Activated CD8-positive, alpha-beta memory T cell treated with anti-CD3 and anti-CD28 coated beads for 24 hours (primary cell): ENCODE results near the gene SLC27A5.
A peak's percentile ranks its signal among the peaks of the same experiment; 100 is the strongest.
"Not testable (repeated sequence)": the region's sequence is repeated elsewhere in the genome, so short reads cannot be mapped to it uniquely, and the experiment has no call there.

ENCODE experiments used
- DNase-seq: peaks from one replicate; pipeline ENCODE4 v3.0.0-alpha.2; 2020

The SLC27A5 gene

GRCh38 chr19:58549664-58550361 lies 38.0 kb upstream of the SLC27A5 start:
- no peak for DNase-seq

- no peak for DNase-seq
Measured at GRCh38 chr19:58548859-58549663, 37.3 kb upstream of the SLC27A5 start.

GRCh38 chr19:58547323-58548312 lies 35.8 kb upstream of the SLC27A5 start:
- DNase-seq, result no peak

- DNase-seq, result no peak
Measured at GRCh38 chr19:58546019-58546530, 34.3 kb upstream of the SLC27A5 start.

GRCh38 chr19:58545286-58546018 lies 33.7 kb upstream of the SLC27A5 start:
- DNase-seq, result no peak

GRCh38 chr19:58544591-58545285 lies 32.9 kb upstream of the SLC27A5 start:
- DNase-seq, result no peak

- peak; percentile 100 for DNase-seq
Measured at GRCh38 chr19:58543826-58544590, 32.2 kb upstream of the SLC27A5 start, which contains the start of gene TRIM28. Gene TRIM28 (plus strand): TSS chr19:58544064. CDS start chr19:58544758, 694 bp downstream.

GRCh38 chr19:58542641-58543372 lies 31.0 kb upstream of the SLC27A5 start:
- DNase-seq, result not testable (repeated sequence)

- DNase-seq, result not testable (repeated sequence)
Measured at GRCh38 chr19:58539169-58539559, 27.4 kb upstream of the SLC27A5 start.

- peak; percentile 81 for DNase-seq
Measured at GRCh38 chr19:58538257-58539168, 26.7 kb upstream of the SLC27A5 start.

GRCh38 chr19:58536852-58537798 lies 25.3 kb upstream of the SLC27A5 start:
- no peak for DNase-seq

- DNase-seq, result no peak
Measured at GRCh38 chr19:58535857-58536256, 24.1 kb upstream of the SLC27A5 start.

GRCh38 chr19:58531034-58531840 lies 19.4 kb upstream of the SLC27A5 start:
- DNase-seq, result no peak

GRCh38 chr19:58529405-58529804 lies 17.6 kb upstream of the SLC27A5 start:
- no peak for DNase-seq

GRCh38 chr19:58522709-58523108 lies 10.9 kb upstream of the SLC27A5 start:
- no peak for DNase-seq

GRCh38 chr19:58521651-58522050 lies 9.9 kb upstream of the SLC27A5 start:
- no peak for DNase-seq

GRCh38 chr19:58520257-58520599 lies 8.4 kb upstream of the SLC27A5 start:
- no peak for DNase-seq
